ENCODE measurements around the gene MYO18A.

- no peak for TF ChIP-seq POLR2A (IDR thresholded peaks at IDR 0.05; ENCODE audit: low read depth, low read length)
- TF ChIP-seq, protein P1, sequence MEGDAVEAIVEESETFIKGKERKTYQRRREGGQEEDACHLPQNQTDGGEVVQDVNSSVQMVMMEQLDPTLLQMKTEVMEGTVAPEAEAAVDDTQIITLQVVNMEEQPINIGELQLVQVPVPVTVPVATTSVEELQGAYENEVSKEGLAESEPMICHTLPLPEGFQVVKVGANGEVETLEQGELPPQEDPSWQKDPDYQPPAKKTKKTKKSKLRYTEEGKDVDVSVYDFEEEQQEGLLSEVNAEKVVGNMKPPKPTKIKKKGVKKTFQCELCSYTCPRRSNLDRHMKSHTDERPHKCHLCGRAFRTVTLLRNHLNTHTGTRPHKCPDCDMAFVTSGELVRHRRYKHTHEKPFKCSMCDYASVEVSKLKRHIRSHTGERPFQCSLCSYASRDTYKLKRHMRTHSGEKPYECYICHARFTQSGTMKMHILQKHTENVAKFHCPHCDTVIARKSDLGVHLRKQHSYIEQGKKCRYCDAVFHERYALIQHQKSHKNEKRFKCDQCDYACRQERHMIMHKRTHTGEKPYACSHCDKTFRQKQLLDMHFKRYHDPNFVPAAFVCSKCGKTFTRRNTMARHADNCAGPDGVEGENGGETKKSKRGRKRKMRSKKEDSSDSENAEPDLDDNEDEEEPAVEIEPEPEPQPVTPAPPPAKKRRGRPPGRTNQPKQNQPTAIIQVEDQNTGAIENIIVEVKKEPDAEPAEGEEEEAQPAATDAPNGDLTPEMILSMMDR (conservative IDR thresholded peaks at IDR 0.05; ENCODE audit: low read depth, low read length), result no peak
- TF ChIP-seq NFE2L2 (IDR thresholded peaks at IDR 0.05; ENCODE audit: low read depth, low read length), result no peak
- TF ChIP-seq USF2 (IDR thresholded peaks at IDR 0.05; ENCODE audit: low read depth, low read length), result no peak; the same call in 1 of the 2 replicates
- 0 out of 2 replicates have a peak, but pooled peaks have one; percentile 36 for TF ChIP-seq BHLHE40 (IDR thresholded peaks at IDR 0.05; ENCODE audit: low read depth, low read length)
- TF ChIP-seq RCOR1 (IDR thresholded peaks at IDR 0.05; ENCODE audit: insufficient replicate concordance, low read length), result no peak
- TF ChIP-seq MAZ (IDR thresholded peaks at IDR 0.05; ENCODE audit: borderline replicate concordance, low read depth, low read length), result no peak
- no peak for TF ChIP-seq RFX5 (IDR thresholded peaks at IDR 0.05; ENCODE audit: low read depth, low read length)
- TF ChIP-seq FOS (IDR thresholded peaks at IDR 0.05; ENCODE audit: low read depth, low read length), result no peak
- no peak for TF ChIP-seq RAD21 (IDR thresholded peaks at IDR 0.05; ENCODE audit: low read length)
Observed at GRCh38 chr17:29138184-29138955, 41.8 kb downstream of the MYO18A start.

Data from IMR-90 (cell line).